Activated T-cell treated with anti-CD3 and anti-CD28 coated beads for 48 hours (primary cell): ENCODE results near the gene GPLD1.

Source experiments
- DNase-seq: peaks from one replicate; pipeline ENCODE4 v3.0.0-alpha.2; 2020; ENCODE audit warnings: low read depth

The GPLD1 gene

DNA sequence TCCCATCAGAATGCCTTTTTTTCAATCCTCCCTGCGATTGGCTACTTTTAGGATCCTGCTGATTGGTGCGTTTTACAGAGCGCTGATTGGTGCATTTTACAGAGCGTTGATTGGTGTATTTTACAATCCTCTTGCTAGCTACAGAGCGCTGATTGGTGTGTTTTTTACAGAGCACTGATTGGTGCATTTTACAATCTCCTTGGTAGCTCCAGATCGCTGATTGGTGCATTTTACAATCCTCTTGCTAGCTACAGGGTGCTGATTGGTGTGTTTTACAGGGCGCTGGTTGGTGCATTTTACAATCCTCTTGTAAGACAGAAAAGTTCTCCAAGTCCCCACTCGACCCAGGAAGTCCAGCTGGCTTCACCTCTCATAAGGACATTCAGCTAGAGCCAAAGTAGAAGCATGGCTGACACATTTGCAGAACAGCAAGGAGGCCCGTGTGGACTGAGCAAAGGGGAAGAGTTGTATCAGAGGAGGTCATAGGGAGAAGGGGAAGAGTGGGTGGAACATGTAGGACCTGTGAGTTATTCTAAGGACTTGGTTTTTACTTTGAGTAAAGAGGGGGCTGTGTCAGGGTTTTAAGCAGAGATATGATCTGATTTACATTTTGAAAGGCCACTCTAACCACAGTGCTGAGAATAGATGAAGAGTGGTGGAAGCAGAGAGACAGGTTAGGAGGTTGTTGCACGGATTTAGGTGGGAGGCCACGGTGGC, 8.0 kb upstream of the GPLD1 start:
- DNase-seq: no peak

DNA sequence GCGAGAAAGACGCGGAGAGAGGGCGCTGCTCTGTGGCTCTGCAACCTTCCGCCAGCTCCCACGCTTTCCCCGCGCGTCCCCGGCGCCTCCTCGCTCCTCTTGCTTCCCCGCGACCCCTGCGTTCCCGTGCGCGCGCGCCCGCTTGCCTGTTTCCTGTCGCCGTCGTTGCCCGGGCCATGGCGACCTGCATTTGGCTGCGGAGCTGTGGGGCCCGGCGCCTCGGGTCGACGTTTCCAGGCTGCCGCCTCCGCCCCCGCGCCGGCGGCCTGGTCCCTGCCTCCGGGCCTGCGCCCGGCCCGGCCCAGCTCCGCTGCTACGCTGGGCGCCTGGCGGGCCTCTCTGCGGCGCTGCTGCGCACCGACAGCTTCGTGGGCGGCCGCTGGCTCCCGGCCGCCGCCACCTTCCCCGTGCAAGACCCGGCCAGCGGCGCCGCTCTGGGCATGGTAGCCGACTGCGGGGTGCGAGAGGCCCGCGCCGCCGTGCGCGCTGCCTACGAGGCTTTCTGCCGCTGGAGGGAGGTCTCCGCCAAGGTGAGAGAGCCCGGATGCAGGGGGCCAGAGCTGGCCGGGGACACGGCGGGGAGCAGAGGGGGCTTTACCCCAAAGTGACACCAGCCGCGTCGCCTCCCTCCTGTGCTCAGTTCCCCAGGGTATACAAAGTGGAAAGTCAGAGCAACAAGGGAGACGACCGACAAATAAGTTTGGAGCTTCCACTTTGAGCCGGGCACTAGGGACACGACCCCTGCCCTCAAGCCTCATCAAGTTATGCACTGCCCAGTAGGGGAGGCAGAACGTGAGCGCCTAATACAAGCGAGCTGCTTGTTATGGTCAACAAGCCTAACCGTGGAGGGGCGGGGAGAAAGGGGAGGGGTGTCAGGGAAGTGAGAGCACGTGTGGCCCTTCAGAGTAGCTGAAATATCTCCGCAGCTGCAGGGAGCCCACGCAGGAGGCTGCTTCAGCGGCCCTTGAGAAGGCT, 5.7 kb upstream of the GPLD1 start, which contains the start of gene ALDH5A1:
ALDH5A1 (plus strand) TSS at position 149 of the 975 bp plus-strand sequence; CDS start at position 177, 28 bp downstream.
- DNase-seq: peak; percentile 78

DNA sequence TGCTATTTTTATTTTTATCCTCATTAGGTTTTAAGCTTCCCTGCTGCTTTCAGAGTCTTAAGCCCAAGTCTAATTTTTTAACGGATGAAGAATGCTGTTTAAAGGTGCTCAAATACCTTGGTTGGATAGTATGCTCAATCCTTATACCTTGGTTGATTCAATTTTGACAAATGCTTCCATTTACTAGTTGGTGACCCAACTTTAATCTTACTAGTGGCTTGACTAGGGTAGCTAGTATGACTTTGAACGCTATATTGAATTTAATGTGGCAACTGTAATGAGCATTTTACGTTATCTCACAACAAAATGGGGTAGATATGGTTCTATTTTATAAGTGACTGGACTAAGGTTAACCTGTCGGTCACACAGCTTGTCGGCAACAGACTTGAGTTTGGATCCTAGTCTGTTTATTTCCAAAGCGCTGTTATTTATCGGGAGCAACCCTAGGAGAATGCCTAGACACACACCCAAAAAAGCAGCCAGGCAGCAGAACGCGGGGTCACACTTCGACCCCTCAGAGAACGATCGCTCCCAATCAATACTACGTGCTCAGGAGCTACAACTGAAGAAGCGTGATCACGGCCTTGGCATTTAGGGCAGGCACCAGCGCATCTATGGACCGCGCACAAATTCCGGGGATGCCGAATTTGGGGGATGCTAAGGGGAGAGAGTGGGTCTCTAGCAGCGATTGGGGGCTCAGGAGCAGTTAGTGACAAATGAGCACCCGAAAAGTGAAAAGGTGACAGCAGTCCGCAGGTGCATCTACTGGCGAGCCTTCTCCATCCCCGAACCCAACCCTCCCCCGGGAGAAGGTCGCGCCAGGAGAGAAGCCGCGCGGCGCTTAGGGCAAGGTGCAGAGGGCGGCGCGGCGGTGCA, 4.8 kb upstream of the GPLD1 start:
- DNase-seq: no peak

GRCh38 chr6:24492475-24492874, 3.1 kb upstream of the GPLD1 start:
- no peak for DNase-seq

DNA sequence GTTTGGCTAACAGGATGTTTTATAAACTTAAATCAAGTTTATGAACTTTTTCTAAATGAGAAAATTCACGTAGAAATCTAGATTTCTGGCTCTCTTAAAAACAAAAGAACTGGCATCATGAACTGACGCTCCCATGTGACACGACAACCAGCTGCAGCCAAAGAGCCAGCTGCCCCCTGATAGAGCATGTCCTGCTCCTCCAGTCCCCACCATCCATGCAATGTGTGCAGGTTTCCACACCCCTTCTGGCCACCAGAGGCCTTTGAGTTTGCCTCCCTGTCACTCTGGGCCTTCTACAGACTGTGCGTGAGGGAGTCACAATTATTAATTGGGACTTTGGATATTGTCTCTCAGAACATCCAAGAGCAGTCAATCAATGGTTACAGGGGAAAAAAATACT, 1.6 kb upstream of the GPLD1 start:
- no peak for DNase-seq

GRCh38 chr6:24489881-24490280, 503 bp upstream of the GPLD1 start:
- no peak for DNase-seq

DNA sequence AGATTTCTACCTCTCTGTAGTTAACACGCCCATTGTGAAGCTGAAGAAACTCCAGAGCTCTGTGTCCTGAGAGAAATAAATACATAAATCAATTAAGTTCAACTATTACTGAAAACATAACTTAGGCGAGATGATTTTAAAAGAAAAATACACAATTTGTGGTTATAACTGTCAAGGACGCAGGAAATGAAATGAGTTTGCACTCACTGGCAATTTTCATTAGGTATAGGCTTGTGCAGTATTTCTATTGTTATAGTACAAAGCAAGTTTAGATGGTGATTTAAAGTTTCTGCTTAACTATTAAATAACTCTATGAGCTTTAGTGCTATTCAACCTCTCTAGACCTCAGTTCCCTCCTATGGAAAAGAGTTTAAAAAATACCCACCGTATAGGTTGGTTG, 3.3 kb downstream of the GPLD1 start:
- DNase-seq: no peak

DNA sequence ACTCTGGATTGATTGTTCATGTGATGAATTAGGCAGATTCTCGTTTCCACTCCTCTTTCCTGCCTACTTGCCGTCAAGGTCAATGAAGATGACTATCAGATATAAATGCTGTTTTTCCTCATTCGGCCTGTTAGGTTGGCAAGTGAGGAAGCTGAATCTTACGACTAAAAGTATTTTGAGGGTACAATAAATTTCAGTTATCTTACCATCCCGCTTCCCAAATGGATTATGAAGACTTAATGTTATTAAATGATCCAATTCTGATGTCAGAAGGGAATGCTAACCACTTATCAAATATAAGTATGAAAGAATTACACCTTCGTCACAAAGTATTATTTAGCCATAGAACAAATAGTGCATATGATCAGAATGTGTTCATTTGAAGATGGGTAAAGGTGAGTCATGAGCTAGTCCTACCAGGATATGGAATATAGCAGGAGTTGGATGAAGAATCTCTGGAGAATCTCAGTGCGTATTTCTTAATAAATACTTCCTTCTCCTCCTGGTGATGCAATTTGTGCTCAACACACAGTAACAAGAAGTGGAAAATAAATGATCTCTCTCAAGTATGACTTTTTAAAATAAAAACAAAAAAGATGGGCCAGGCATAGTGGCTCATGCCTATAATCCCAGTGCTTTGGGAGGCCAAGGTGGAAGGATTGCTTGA, 4.6 kb downstream of the GPLD1 start:
- no peak for DNase-seq

- no peak for DNase-seq
These were observed 7.9 kb downstream of the GPLD1 start for GRCh38 chr6:24481449-24481848.

DNA sequence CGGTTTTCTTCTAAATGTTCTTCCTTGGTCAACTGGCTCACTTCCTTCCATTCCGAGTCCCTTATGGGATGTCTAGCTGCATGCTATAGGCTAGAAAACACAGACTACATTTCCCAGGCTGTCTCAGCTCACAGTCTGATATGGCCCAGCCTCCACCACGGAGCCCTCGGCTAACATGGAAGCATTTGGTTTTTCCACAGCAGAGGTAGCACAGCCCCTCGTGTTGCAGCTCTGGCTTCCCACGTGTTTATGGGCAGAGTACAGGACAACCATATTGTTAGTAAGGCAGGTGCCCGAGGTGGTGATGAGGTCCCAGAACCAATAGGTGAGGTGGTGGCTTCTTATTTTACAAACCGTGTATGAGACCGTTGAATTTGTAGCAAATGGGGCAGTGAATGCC, 8.7 kb downstream of the GPLD1 start:
- no peak for DNase-seq

DNA sequence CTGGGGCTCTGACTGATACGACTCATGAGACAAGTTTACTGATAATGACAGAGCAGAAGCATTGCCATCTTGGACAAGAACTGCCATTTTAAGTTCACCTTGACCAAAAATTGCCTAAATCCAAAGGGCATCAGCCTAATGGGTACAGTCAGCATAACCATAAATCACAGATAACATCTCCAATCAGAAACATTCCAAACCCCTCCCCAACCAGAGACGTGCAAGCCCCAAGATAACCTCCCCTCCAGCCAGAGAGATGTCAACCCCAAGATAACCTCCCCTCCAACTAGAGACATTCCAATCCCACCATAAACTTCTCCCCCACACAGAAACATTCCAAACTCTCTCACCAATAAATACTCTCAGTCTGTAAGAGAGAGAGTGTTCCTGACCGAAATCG, 10.5 kb downstream of the GPLD1 start:
- DNase-seq: no peak

DNA sequence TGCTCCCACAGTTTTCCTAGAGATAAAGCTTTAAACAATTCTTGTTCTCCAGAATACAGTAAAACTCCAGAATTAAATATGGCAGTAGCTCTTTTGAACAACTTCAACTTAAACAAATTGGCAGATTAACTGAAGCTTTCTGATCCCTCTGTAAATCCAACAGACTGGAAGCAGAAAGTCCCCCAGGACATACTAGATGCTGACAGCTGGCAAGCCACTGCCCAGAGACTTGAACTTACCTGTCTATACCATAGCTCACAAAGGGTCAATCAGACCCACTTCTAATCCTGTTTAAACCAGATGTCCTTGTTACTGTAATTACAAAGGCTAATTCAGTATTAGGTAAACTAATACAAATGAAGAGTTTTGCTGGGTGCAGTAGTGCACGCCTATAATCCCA, 12.3 kb downstream of the GPLD1 start:
- DNase-seq: no peak

- no peak for DNase-seq
These were observed 12.7 kb downstream of the GPLD1 start for GRCh38 chr6:24476631-24477030.

DNA sequence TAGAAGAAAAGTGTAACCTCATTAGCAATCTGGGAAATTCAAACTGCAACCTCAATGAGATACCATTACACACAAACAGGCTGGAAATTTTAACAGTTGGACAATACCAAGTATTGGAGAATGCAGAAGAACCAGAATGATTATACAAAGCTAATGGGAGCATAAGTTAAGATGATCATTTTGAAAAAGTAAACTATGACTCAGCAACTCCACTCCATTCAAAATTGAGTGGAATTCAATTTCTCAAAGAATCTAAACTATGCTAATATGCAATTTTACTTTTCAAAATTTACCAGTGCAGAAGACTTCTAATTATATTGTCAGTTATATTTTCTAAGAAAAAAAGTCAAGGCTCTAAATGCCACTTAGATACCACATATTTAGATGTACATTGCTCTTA, 17.2 kb downstream of the GPLD1 start:
- no peak for DNase-seq

- no peak for DNase-seq
These were observed 19.6 kb downstream of the GPLD1 start for GRCh38 chr6:24469811-24470210.

DNA sequence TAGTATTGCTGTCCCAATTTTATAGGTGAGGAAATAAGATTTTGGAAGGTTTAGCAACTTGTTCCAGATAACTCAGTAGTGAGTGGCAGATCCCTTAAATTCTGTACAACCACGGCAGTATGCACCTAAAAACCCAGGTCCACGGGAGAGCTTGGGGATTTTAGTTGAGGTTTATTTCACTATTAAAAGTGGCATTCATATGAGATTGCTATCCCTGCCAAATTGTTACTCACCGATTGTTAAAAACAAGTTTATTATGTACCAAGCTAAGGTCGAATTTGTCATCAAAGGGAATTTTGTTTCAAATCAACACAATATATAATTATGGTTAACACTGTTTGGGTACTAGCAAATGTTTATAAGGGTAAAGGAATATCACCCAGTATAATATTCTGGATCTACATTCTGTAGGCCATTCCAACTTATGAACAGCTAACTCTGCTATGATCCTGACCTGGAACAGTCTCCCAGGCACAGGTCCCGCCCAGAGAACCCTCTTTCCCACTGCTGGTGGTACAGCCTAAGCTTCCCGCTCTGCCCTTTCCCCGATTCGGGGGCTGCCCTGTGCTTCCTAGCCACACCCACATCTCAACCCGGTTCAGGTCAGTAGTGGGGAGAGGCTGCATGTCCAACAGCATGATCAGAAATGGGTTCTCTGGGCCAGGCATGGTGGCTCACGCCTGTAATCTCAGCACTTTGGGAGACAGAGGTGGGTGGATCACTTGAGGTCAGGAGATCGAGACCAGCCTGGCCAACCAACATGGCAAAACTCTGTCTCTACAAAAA, 24.9 kb downstream of the GPLD1 start:
- no peak for DNase-seq

DNA sequence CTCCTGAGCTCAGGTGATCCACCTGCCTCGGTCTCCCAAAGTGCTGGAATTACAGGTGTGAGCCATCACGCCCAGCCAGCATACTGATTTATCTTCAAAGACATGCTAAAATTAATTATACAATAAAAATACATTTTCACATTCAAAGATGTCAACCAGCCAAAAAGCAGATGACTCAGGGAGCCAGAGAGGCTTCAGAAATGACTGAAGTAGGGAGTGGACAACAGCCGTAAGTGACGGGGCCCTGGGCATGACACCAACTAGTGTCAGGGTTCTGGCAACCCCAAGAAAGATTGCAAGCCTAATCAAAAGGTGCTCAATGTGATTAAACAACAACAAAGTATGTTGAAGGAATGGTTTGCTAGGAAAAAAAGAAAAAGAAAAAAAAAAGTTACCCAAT, 28.4 kb downstream of the GPLD1 start:
- no peak for DNase-seq

GRCh38 chr6:24458941-24459340, 30.4 kb downstream of the GPLD1 start:
- no peak for DNase-seq

DNA sequence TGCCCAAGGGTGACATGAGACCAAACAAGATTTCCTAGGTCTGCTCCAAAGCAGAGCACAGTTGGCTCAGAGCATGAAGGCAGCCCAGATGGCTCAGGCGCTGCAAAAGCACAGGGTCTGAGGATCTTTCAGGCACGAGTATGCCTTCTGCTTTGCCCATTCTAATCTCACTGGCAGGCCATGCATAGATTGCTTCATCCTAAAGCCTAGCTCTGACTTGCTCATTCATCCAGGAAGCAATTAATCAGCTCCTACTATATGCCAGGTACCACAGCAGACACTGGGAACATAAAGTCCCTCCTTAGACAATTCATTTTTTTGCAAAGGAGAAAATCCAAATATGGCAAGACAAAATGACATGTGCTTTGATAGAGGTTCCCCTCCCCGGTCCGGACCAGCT, 31.2 kb downstream of the GPLD1 start:
- DNase-seq: no peak

DNA sequence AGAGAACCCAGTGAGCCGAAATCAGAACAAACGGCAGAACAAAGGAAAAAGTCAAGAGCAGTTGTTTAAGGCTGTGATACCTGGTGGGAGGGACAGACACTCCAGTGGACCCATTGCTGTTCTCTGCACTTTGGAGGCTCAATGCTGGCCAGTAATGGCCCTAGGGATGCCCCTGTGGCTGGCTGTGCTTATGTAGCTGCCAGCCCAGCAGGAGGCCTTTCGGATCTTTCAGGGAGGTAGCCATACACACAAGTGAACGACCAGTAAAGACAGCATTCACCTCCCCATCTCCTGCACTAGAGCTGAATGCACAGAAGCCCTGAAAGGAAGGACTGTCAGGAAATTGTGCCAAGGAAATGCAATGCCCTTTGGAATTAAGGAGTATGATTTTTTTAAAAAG, 34.3 kb downstream of the GPLD1 start:
- DNase-seq: no peak

DNA sequence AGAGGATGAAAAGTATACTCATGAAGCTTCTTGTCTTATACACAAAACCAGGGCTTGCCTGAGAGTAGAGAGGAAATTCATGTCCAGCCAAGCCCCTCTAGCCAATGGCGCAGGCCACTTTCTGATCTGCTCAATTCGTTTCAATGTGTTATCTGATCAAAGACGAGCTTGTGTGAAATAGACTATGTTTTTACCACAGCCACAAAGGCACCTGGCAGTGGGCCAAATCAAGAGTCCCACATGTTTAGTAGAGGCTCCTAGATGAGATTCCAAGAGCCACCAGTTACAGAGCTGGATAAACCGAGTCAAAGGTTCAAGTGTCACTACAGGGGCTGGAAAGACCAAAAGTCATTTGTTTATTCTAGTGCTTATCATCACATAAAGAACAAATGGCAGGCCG, 34.9 kb downstream of the GPLD1 start:
- no peak for DNase-seq
